IPS-18c (cell line): ENCODE data around the gene LRP6.

Experiments used
- H3K4me3 ChIP-seq: 2 replicates; pipeline ENCODE4 v1.7.0; 2013; ENCODE audit warnings: low read depth, mild to moderate bottlenecking, low read length, moderate library complexity; ENCODE audit not compliant: insufficient read depth
- H3K9me3 ChIP-seq: one replicate; pipeline ENCODE4 v1.6.1; 2013; ENCODE audit warnings: mild to moderate bottlenecking, low read length, moderate library complexity; ENCODE audit not compliant: control insufficient read depth, insufficient read depth

LRP6 gene

GRCh38 chr12:12229556-12230092, 37.2 kb downstream of the LRP6 start:
- no peaks in the 10 kb centered on the region for H3K9me3 ChIP-seq
- no peak overlapping the region for H3K4me3 ChIP-seq

DNA sequence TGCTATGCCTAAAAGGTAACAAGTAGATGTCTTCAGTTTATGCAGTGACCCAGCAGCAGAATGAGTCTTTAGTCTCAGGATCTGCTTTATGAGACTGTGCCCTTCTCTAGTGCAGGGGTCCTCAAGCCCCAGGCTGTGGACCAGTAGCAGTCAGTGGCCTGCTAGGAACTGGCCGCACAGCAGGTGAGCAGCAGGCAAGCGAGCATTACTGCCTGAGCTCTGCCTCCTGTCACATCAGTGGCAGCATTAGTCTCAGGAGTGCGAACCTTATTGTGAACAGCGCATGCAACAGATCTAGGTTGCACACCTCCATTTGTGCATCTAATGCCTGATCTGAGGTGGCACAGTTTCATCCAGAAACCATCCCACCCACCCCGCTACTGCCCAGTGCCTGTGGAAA, 38.4 kb downstream of the LRP6 start:
- H3K9me3 ChIP-seq = no peaks in the 10 kb centered on the region

GRCh38 chr12:12226187-12226586, 40.7 kb downstream of the LRP6 start:
- Histone ChIP-seq H3K9me3 (no peaks in the 10 kb centered on the region), H3K4me3 (no peak overlapping the region)

More for the DNA sequence above, 38.4 kb downstream of the LRP6 start:
- H3K4me3 ChIP-seq = no peak overlapping the region

GRCh38 chr12:12224240-12224940, 42.5 kb downstream of the LRP6 start:
- Histone ChIP-seq H3K9me3 (no peaks in the 10 kb centered on the region), H3K4me3 (no peak overlapping the region)

DNA sequence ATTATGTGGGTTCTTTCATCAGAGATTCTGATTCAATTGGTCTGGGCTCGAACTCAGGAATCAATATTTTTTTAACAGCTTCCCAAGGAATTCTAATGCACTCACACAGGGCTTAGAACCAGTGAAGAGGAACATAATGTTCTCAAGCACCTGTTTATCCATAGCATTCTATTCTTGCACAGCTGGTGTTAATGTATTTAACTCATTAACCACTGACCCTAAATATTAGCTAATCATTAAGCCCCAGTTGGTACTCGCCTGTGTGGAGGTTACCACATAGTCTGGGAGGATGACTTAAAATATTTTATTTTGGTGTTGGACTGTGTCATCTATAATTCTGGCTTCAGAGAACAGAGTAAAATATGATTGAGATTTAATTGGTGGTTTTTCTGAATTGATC, 45.3 kb downstream of the LRP6 start:
- Histone ChIP-seq H3K9me3 (no peaks in the 10 kb centered on the region), H3K4me3 (no peak overlapping the region)

DNA sequence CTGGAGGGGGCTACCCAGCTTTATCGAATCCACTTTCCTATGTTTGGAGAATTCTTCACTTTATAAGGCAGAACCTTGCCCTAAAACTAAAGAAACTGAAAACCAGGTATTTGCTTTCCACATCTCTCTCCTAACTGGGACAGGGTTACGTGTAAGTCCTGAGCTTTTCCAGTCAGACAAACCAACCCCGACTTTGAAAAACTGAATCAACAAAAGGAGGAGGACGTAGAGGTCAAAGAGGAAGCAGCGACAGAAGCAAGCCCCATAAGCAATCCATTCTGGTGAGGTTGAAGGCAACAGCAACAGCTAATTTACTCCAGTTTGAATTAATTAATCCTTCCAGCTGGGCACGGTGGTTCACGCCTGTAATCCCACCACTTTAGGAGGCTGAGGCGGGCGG, 47.2 kb downstream of the LRP6 start:
- Histone ChIP-seq H3K9me3 (no peaks in the 10 kb centered on the region), H3K4me3 (no peak overlapping the region)

DNA sequence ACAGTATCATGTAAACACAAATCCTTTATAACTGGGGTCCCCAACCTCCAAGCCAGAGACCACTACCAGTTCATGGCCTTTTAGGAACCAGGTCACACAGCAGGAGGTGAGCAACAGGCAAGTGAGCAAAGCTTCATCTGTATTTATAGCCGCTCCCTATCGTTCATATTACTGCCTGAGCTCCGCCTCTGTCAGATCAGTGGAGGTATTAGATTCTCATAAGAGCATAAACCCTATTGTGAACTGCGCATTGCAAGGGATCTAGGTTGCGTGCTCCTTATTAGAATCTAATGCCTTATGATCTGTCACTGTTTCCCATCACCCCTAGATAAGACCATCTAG, 49.9 kb downstream of the LRP6 start:
- H3K4me3 ChIP-seq = no peak overlapping the region
- no peaks in the 10 kb centered on the region for H3K9me3 ChIP-seq

DNA sequence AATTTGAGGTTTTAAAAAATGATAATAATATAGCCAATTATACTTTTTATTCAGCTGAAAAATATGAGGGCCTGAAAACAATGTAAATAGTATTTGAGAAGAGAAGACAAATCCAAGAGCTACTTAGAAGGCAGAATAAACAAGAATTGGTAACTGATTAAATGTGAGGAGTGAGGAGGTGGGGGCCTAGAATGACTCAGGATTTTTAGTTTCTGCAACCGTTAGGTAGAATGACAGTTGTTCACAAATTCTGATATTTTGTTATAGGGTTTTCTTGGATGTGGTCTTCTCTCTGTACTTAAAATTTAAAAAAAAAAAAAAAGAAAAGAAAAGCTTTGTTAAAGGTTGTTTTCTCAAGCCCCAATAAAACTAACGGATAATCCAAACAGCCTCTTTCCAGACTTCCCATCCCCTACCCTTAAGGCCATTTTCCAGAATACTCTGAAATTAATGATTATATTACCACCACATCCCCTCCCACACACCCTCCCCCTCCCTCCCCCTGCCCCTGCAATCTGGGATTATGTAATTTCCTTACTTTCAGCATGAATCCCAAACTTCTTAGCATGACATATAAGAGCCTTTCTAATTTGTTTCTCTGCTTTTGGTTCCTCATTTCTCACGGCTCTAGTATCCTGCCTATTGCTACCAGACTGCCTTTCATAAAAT, 50.4 kb downstream of the LRP6 start:
- H3K9me3 ChIP-seq = no peaks in the 10 kb centered on the region
- H3K4me3 ChIP-seq = no peak overlapping the region

DNA sequence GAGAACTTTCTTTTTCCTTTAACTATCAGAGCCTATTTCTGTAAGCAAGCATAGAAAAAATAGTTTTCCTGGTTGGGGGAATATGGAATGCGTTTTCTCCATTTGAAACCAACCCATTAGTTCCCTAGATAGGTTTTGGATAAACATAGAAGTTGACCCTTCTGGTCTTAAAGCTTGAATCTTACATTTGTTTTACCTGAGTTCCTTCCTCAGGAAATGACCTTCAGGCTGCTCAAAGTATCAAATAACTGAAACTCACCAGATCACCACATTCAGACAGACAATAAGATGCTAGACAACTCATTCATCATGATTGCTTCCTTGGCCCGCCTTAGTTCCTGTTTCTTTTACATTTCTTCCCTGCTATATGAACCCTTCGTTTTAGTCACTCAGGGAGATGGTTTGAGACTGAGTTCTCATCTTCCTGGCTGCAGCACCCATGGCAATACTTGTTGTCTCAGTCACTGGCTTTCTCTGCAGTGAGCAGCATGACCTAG, 52.2 kb downstream of the LRP6 start:
- no peak overlapping the region for H3K4me3 ChIP-seq
- no peaks in the 10 kb centered on the region for H3K9me3 ChIP-seq

GRCh38 chr12:12214201-12214600, 52.6 kb downstream of the LRP6 start:
- Histone ChIP-seq H3K9me3 (no peaks in the 10 kb centered on the region), H3K4me3 (no peak overlapping the region)

- no peak overlapping the region for H3K4me3 ChIP-seq
- no peaks in the 10 kb centered on the region for H3K9me3 ChIP-seq
These were observed 54.1 kb downstream of the LRP6 start for GRCh38 chr12:12212769-12213168.

DNA sequence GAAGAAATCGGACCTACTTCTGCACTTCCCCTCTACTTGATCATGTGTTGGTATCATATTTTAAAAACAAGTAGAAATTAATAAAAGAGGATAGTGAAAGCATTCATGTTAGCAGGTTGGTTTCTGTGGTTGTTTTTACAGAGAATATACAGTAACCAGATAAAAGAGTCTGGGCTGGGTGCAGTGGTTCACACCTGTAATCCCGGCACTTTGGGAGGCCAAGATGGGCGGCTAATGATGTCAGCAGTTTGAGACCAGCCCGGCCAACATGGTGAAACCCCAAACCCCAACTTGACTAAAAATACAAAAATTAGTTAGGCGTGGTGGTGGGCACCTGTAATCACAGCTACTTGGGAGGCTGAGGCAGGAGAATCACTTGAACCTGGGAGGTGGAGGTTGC, 55.9 kb downstream of the LRP6 start:
- Histone ChIP-seq H3K9me3 (no peaks in the 10 kb centered on the region), H3K4me3 (no peak overlapping the region)

DNA sequence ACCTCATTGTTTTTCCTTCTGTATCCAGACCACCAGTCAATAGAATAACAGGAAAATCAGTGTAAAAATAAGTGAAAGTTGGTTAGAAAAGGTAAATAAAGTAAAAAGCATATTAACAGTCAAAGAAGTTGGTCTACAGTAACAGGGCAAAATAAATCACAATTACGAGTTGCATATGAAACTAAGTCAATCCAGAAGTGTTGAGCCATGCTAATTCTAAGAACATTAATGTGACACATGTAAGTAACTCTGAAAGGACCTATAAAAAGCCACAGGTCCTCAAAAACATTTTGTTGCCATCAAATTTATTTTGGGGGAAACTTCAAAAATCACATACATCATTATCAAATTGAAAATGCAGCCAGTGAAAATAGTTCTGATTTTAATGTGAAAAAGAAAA, 56.4 kb downstream of the LRP6 start:
- Histone ChIP-seq H3K9me3 (no peaks in the 10 kb centered on the region), H3K4me3 (no peak overlapping the region)

- Histone ChIP-seq H3K9me3 (no peaks in the 10 kb centered on the region), H3K4me3 (no peak overlapping the region)
These were observed 57.2 kb downstream of the LRP6 start for GRCh38 chr12:12209675-12210074.

DNA sequence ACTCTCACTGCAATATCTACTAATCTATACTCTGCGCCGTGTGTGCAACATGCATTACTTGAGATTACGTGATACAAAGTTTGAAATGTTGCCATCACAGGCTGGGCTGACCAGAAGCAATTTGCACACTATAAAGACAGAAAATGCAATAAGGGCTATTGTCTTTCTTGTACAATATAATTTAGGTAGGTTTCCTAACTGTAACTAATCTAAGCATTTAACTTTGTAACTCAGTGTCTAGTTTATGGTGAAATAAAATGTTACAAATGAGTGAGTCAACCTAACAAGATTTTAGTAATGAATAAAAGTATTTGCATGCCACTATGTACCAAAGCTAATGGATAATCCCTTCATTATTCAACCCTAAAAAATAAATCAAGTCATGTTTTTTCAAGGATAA, 57.8 kb downstream of the LRP6 start:
- no peaks in the 10 kb centered on the region for H3K9me3 ChIP-seq
- H3K4me3 ChIP-seq = no peak overlapping the region

DNA sequence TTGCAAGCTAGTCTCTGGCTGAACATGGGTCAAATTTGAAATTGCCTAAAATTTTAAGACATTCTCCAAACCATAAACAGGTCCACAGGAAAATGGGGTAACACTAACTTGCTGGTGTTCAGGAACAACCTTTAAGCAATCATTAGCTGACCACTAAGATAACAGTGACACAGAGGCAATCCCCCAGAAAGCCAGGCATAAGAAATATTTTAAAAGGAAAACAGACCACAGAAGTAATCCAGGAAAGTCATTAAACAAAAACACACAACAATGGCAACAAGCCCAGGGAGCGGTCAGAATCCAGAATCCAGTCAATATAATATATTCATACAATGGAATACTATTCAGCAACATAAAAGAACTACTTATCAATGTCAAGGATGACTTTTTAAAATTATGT, 59.1 kb downstream of the LRP6 start:
- Histone ChIP-seq H3K4me3 (no peak overlapping the region), H3K9me3 (no peaks in the 10 kb centered on the region)

DNA sequence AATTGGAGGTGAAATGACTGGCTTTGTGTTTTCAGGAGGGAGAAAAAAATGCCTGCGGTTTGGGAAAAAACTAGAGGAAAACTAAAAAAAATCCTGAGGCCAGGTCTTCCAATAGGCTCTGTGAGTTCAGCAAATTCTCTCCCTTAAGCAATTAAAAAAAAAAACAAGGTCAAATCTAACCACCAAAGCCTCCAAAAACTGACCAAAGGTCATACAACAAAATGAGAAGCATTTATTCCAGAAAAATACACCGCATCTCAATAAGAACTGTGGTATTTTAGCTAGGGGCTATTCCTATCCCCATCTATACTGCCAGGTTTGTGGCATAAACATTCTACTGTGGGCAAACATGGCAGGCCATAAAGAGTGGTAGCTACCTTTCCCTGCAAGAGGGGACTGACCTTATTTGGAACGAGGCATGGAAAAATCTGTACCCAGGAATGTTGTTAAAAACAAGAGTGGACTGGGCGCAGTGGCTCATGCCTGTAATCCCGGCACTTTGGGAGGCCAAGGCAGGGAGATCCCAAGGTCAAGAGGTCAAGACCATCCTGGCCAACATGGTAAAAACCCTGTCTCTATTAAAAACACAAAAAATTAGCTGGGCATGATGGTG, 60.0 kb downstream of the LRP6 start:
- H3K9me3 ChIP-seq = no peaks in the 10 kb centered on the region
- no peak overlapping the region for H3K4me3 ChIP-seq

DNA sequence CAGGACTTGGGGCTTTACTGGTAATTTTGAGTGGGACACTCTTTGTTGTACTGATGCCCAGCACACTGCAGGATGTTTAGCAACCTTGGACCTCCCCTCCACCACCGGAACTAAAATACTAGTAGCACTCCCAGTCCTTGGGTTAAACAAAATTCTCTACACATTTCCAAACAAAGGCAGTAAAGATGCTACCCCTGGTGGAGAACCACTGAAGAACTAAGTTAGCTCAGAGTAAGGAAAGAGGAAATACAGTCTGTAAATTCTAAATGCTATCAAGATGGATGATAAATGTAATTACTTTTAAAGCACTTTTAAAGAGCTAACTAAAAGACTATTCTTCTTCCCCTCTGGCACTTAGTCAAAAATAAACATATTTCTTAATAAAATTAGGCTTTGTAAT, 64.1 kb downstream of the LRP6 start:
- Histone ChIP-seq H3K4me3 (no peak overlapping the region), H3K9me3 (no peaks in the 10 kb centered on the region)
